ENCODE data around the gene LMF1.
"Not testable (repeated sequence)": the region's sequence is repeated elsewhere in the genome, so short reads cannot be mapped to it uniquely, and the experiment has no call there.

The LMF1 gene

GRCh38 chr16:840561-841454 is 130.0 kb downstream of the LMF1 start:
- Histone ChIP-seq H3K9me3 (ENCODE audit: control insufficient read depth, insufficient read depth, low read length) (peaks cover 9% of the 10 kb centered on the region; the same call in 1 of the 2 replicates), H3K4me1 (ENCODE audit: control insufficient read depth, insufficient read depth, low read length) (no peaks in the 10 kb centered on the region), H3K27me3 (ENCODE audit: control insufficient read depth, insufficient read depth, low read length) (no peaks in the 10 kb centered on the region), H3K36me3 (ENCODE audit: control insufficient read depth, insufficient read depth, low read length) (no peaks in the 10 kb centered on the region), H3K27ac (ENCODE audit: low read depth, low read length) (no peak overlapping the region), H3K9ac (ENCODE audit: low read depth, low read length) (no peak overlapping the region), H3K4me3 (ENCODE audit: low read depth, low read length) (no peak overlapping the region)

GRCh38 chr16:839643-840408 is 131.0 kb downstream of the LMF1 start:
- Histone ChIP-seq H3K4me3 (ENCODE audit: low read depth, low read length) (no peak overlapping the region), H3K9ac (ENCODE audit: low read depth, low read length) (no peak overlapping the region), H3K27me3 (ENCODE audit: control insufficient read depth, insufficient read depth, low read length) (no peaks in the 10 kb centered on the region)

GRCh38 chr16:838741-839140 is 132.0 kb downstream of the LMF1 start:
- Histone ChIP-seq H3K9ac (ENCODE audit: low read depth, low read length) (no peak overlapping the region), H3K36me3 (ENCODE audit: control insufficient read depth, insufficient read depth, low read length) (no peaks in the 10 kb centered on the region), H3K9me3 (ENCODE audit: control insufficient read depth, insufficient read depth, low read length) (peaks cover 9% of the 10 kb centered on the region; the same call in 1 of the 2 replicates), H3K27me3 (ENCODE audit: control insufficient read depth, insufficient read depth, low read length) (no peaks in the 10 kb centered on the region), H3K27ac (ENCODE audit: low read depth, low read length) (no peak overlapping the region), H3K4me1 (ENCODE audit: control insufficient read depth, insufficient read depth, low read length) (no peaks in the 10 kb centered on the region), H3K4me3 (ENCODE audit: low read depth, low read length) (no peak overlapping the region)

More at GRCh38 chr16:839643-840408, 131.0 kb downstream of the LMF1 start:
- Histone ChIP-seq H3K9me3 (ENCODE audit: control insufficient read depth, insufficient read depth, low read length) (peaks cover 9% of the 10 kb centered on the region; the same call in 1 of the 2 replicates), H3K27ac (ENCODE audit: low read depth, low read length) (no peak overlapping the region), H3K36me3 (ENCODE audit: control insufficient read depth, insufficient read depth, low read length) (no peaks in the 10 kb centered on the region), H3K4me1 (ENCODE audit: control insufficient read depth, insufficient read depth, low read length) (no peaks in the 10 kb centered on the region)

GRCh38 chr16:836822-837221 is 134.0 kb downstream of the LMF1 start:
- H3K36me3 ChIP-seq (ENCODE audit: control insufficient read depth, insufficient read depth, low read length); H3K9me3 ChIP-seq (ENCODE audit: control insufficient read depth, insufficient read depth, low read length); H3K4me3 ChIP-seq (ENCODE audit: low read depth, low read length); H3K4me1 ChIP-seq (ENCODE audit: control insufficient read depth, insufficient read depth, low read length); H3K27me3 ChIP-seq (ENCODE audit: control insufficient read depth, insufficient read depth, low read length); H3K27ac ChIP-seq (ENCODE audit: low read depth, low read length); H3K9ac ChIP-seq (ENCODE audit: low read depth, low read length): not testable (repeated sequence)

GRCh38 chr16:836221-836620 is 134.6 kb downstream of the LMF1 start:
- no peak overlapping the region for H3K9ac ChIP-seq (ENCODE audit: low read depth, low read length)
- H3K4me1 ChIP-seq (ENCODE audit: control insufficient read depth, insufficient read depth, low read length): no peaks in the 10 kb centered on the region
- no peak overlapping the region for H3K4me3 ChIP-seq (ENCODE audit: low read depth, low read length)
- H3K27ac ChIP-seq (ENCODE audit: low read depth, low read length): no peak overlapping the region
- no peaks in the 10 kb centered on the region for H3K27me3 ChIP-seq (ENCODE audit: control insufficient read depth, insufficient read depth, low read length)
- H3K36me3 ChIP-seq (ENCODE audit: control insufficient read depth, insufficient read depth, low read length): no peaks in the 10 kb centered on the region
- H3K9me3 ChIP-seq (ENCODE audit: control insufficient read depth, insufficient read depth, low read length): peaks cover 9% of the 10 kb centered on the region; the same call in 1 of the 2 replicates

- Histone ChIP-seq H3K9me3 (ENCODE audit: control insufficient read depth, insufficient read depth, low read length) (peaks cover 9% of the 10 kb centered on the region; the same call in 1 of the 2 replicates), H3K4me3 (ENCODE audit: low read depth, low read length) (no peak overlapping the region), H3K36me3 (ENCODE audit: control insufficient read depth, insufficient read depth, low read length) (no peaks in the 10 kb centered on the region), H3K9ac (ENCODE audit: low read depth, low read length) (no peak overlapping the region), H3K4me1 (ENCODE audit: control insufficient read depth, insufficient read depth, low read length) (no peaks in the 10 kb centered on the region), H3K27ac (ENCODE audit: low read depth, low read length) (no peak overlapping the region), H3K27me3 (ENCODE audit: control insufficient read depth, insufficient read depth, low read length) (no peaks in the 10 kb centered on the region)
These were observed 135.4 kb downstream of the LMF1 start for GRCh38 chr16:835373-835772.

- H3K36me3 ChIP-seq (ENCODE audit: control insufficient read depth, insufficient read depth, low read length): no peaks in the 10 kb centered on the region
- H3K9me3 ChIP-seq (ENCODE audit: control insufficient read depth, insufficient read depth, low read length): peaks cover 9% of the 10 kb centered on the region; the same call in 1 of the 2 replicates
- H3K9ac ChIP-seq (ENCODE audit: low read depth, low read length): no peak overlapping the region
- H3K4me3 ChIP-seq (ENCODE audit: low read depth, low read length): no peak overlapping the region
- H3K27me3 ChIP-seq (ENCODE audit: control insufficient read depth, insufficient read depth, low read length): no peaks in the 10 kb centered on the region
- no peaks in the 10 kb centered on the region for H3K4me1 ChIP-seq (ENCODE audit: control insufficient read depth, insufficient read depth, low read length)
- H3K27ac ChIP-seq (ENCODE audit: low read depth, low read length): no peak overlapping the region
These were observed 137.4 kb downstream of the LMF1 start for GRCh38 chr16:833411-833810.

- Histone ChIP-seq H3K36me3 (ENCODE audit: control insufficient read depth, insufficient read depth, low read length) (no peaks in the 10 kb centered on the region), H3K4me3 (ENCODE audit: low read depth, low read length) (no peak overlapping the region), H3K27ac (ENCODE audit: low read depth, low read length) (no peak overlapping the region), H3K4me1 (ENCODE audit: control insufficient read depth, insufficient read depth, low read length) (no peaks in the 10 kb centered on the region), H3K27me3 (ENCODE audit: control insufficient read depth, insufficient read depth, low read length) (no peaks in the 10 kb centered on the region), H3K9ac (ENCODE audit: low read depth, low read length) (no peak overlapping the region), H3K9me3 (ENCODE audit: control insufficient read depth, insufficient read depth, low read length) (peaks cover 9% of the 10 kb centered on the region; the same call in 1 of the 2 replicates)
These were observed 138.0 kb downstream of the LMF1 start for GRCh38 chr16:832652-833336.

- H3K9me3 ChIP-seq (ENCODE audit: control insufficient read depth, insufficient read depth, low read length): peaks cover 7% of the 10 kb centered on the region; the same call in 1 of the 2 replicates
- no peaks in the 10 kb centered on the region for H3K4me1 ChIP-seq (ENCODE audit: control insufficient read depth, insufficient read depth, low read length)
- no peak overlapping the region for H3K9ac ChIP-seq (ENCODE audit: low read depth, low read length)
- H3K4me3 ChIP-seq (ENCODE audit: low read depth, low read length): no peak overlapping the region
- H3K36me3 ChIP-seq (ENCODE audit: control insufficient read depth, insufficient read depth, low read length): no peaks in the 10 kb centered on the region
- H3K27ac ChIP-seq (ENCODE audit: low read depth, low read length): no peak overlapping the region
- H3K27me3 ChIP-seq (ENCODE audit: control insufficient read depth, insufficient read depth, low read length): no peaks in the 10 kb centered on the region
These were observed 139.0 kb downstream of the LMF1 start for GRCh38 chr16:831571-832413.
